IPS-NIHi7 (cell line): Measurements from ENCODE around the gene ORC3.
"Not testable (repeated sequence)": the region's sequence is repeated elsewhere in the genome, so short reads cannot be mapped to it uniquely, and the experiment has no call there.

Experiments
- DNase-seq: peaks from one replicate; pipeline ENCODE4 v3.0.0; 2012; ENCODE audit warnings: mixed read lengths; ENCODE audit errors: extremely low spot score

The ORC3 gene

GRCh38 chr6:87660226-87660911 is 70.4 kb downstream of the ORC3 start:
- DNase-seq = no peak

- DNase-seq = no peak
Measured at GRCh38 chr6:87661016-87661415, 71.1 kb downstream of the ORC3 start.

DNA sequence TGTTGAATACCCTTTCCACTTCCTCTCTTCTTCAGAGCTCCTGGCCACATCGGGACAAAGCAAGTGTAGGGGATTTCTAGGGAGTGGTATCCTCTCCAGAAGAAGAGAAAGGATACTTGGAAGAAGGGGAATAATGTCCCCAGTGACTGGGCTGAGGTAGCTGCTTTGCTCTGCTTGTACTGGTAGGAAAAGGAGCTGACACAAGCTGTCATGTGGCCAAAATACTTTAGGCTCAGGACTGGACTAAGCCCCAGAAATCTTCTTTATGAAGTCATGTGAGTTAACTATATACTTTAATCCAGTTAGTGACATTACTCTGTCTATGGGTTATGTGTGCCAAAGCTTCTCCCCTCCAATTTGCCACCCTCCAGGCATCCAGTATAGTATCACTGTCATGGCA is 71.6 kb downstream of the ORC3 start:
- DNase-seq = no peak

DNA sequence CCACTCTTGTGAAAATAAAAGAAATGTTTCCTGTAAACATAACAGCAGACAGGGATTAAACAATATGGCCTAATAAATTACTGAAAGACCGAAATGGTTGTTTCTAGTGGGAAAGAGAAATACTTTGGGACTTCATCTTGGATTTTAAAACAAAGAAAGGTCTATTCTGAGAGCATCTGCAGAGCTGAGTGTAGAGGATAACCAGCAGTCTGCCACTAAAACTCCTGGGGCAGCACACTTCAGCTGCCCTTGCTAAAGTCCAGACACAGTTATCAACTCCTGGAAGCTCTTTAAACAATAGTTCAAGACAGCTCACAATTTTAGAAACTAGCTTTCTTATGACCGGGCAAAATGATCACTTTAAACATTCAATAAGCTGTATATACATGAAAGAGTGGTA is 73.5 kb downstream of the ORC3 start:
- no peak for DNase-seq

- no peak for DNase-seq
Measured at GRCh38 chr6:87664921-87665485, 75.1 kb downstream of the ORC3 start.

DNA sequence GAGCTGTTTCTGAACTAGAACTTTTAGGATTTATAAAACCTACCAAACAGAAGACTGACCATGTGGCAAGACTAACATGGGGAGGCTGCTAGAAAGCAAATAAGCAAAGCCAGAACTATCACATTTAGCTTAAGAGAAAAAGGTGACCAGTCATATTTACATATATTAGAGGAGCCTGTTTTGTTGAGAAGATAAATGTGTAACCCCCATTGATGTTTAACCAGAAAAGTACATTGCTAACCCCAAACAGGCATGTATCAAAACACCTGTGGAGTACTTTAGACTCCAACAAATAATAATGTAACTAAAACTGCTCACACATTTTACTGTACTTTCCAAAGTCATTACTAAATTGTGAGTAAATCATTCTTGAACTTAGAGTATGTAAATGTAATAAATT is 77.1 kb downstream of the ORC3 start:
- DNase-seq = no peak

GRCh38 chr6:87668013-87668412 is 78.1 kb downstream of the ORC3 start:
- DNase-seq = no peak

DNA sequence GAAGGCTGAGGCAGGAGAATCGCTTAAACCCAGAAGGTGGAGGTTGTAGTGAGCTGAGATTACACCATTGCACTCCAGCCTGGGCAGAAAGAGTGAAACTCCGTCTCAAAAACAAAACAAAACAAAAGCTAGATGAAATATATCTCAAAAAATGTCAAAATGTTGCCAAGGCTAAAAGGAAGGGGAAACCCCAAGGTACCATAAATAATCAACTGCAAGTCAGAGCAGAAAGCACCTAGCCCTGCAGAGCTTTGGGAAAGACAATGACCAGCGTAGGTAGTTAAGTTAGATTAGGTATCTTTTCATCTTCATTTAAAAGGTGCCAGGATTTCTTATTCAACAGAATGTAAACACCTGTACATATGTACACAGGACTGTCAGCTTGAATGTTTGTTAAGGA is 79.1 kb downstream of the ORC3 start:
- no peak for DNase-seq

GRCh38 chr6:87670707-87671106 is 80.8 kb downstream of the ORC3 start:
- DNase-seq = no peak

DNA sequence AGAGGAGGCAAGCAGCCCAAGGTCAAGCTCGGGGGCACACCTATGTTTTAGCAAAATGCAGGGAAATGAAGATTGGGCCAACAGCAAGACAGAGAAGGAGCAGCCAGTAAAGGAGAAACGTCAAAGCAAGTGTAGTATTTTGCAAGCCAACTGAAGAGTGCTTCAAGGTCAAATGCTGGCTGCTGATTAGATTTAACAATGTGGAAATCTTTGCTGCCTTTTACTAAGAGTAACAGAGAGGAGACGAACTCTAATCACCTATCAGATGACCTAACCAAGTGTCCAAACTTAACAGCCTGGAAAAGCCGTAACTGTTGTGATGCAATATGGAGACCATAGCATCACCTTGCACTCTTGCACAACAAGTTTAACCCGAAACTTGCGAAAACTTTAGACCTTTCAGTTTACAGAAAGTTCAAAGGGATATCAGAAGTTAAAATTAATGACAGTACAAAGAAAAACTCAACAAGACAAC is 81.7 kb downstream of the ORC3 start:
- DNase-seq = no peak

DNA sequence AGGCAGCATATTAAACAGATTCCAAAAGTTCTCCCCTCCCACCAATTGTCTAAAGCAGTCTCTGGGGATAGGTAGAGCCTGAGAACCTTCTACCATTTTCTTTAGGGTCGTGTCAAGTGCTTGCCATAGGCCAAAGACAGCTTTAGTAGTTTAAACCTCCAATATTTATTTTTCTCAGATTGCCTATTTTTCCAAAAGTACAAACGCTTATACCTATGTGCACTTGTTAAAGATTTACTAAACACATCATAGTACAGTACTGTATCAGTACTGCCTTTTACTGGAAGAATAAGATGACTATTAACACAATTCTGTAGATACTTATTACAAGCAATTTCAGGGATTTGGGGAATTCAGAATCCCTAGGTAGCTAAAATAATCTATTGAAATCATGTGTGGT is 82.7 kb downstream of the ORC3 start:
- DNase-seq = no peak

GRCh38 chr6:87673237-87673636 is 83.3 kb downstream of the ORC3 start:
- DNase-seq = no peak

DNA sequence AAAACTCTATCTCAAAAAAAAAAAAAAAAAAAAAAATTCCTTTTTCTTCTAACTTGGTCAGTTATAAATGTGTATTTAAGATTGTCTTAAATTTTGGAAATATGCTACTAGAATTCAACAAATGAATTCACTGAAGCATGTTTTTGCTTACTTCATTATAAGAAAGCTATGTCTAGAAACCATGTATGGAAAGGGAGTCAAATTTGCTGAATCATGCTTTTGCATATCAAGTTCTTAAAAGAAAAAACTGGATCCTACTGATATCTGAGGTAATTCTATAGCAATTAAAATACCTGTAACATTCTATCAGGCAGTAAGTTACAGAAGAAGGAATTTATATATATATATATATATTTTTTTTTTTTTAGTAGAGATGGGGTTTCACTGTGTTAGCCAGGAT is 84.4 kb downstream of the ORC3 start:
- no peak for DNase-seq

DNA sequence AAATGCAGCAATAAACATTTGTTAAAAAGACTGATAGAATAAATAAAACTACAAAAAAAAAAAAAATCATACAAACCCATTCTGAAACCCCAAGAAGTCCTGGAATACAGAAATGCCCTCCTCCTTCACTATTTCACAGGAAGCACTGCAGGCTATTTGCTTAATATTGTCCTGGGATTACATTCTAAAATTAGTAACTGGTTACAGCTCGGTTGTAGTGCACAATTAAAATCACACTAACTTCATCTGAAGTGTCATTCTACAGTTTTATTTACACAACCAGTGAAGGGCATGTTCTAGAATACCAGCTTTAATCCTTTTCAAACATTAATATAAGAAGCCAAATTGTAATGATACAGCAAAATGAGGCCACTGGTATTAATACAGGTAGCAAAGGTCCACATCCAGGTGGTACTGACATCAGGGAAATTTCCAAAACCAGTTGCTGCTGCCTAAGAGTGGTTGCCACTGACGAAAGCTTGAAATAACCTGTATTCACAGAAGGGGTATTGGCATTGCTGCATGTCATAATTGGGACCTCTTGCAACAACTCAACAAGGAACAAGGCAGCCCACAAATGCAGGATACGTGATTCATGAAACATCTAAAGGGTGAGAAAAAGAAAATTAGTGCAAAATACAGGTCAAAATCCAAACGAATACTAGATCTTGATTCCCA is 85.2 kb downstream of the ORC3 start:
- DNase-seq = no peak

DNA sequence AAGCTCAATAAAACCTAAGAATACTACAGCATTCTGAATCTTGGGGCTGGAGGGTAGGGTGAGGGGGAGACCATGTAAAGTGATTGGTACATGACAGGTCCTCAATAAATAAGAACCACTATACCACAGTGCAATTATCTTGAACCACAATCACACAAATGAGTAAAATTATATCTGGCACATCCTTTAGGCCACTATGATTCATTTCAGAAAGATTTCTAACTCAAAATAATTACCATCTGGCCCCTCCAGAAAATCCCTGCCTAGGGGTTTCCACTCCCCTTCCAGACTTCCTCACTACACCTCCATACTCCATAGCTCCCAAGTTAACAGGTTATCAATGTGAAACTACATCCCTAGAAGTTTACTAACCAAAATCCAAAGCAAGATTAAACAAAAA is 92.4 kb downstream of the ORC3 start:
- DNase-seq = no peak

- DNase-seq = no peak
Measured at GRCh38 chr6:87683890-87684289, 94.0 kb downstream of the ORC3 start.

GRCh38 chr6:87684895-87685654 is 95.1 kb downstream of the ORC3 start:
- DNase-seq = no peak

GRCh38 chr6:87686636-87687205 is 96.8 kb downstream of the ORC3 start:
- not testable (repeated sequence) for DNase-seq

GRCh38 chr6:87687296-87687695 is 97.4 kb downstream of the ORC3 start:
- no peak for DNase-seq

GRCh38 chr6:87687893-87688292 is 98.0 kb downstream of the ORC3 start:
- DNase-seq = not testable (repeated sequence)

DNA sequence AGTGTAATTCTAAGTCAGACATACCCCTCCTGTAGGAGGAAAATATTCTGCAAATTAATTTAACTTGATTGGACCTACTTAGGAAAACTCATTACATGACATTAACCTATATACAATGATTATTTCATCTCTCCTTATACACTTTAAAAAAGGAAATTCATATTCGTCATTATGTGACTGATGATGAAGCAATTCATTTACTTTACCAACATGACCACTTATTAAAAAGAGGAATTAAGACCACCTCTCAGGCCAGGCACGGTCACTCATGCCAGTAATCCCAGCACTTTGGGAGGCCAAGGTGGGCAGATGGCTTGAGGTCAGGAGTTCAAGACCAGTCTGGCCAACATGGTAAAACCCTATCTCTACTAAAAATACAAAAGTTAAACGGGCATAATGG is 100.5 kb downstream of the ORC3 start:
- DNase-seq = no peak

GRCh38 chr6:87692086-87692485 is 102.2 kb downstream of the ORC3 start:
- no peak for DNase-seq
